ENCODE measurements around the gene ZNF236.
"Not testable (repeated sequence)": the region's sequence is repeated elsewhere in the genome, so short reads cannot be mapped to it uniquely, and the experiment has no call there.

Gene ZNF236

GRCh38 chr18:77005651-77006195 is 183.4 kb downstream of the ZNF236 start:
- DNase-seq (ENCODE audit: low read depth in 2 of 2) = no peak

GRCh38 chr18:77006305-77007175 is 184.2 kb downstream of the ZNF236 start:
- no peak for DNase-seq (ENCODE audit: low read depth in 2 of 2)

GRCh38 chr18:77007251-77007650 is 184.9 kb downstream of the ZNF236 start:
- no peak for DNase-seq (ENCODE audit: low read depth in 2 of 2)

- no peak for DNase-seq (ENCODE audit: low read depth in 2 of 2)
Observed at GRCh38 chr18:77008006-77008405, 185.6 kb downstream of the ZNF236 start.

- DNase-seq (ENCODE audit: low read depth in 2 of 2) = no peak
Observed at GRCh38 chr18:77008576-77009315, 186.4 kb downstream of the ZNF236 start.

GRCh38 chr18:77009675-77010074 is 187.3 kb downstream of the ZNF236 start:
- no peak for DNase-seq (ENCODE audit: low read depth in 2 of 2)

GRCh38 chr18:77012120-77012519 is 189.8 kb downstream of the ZNF236 start:
- DNase-seq (ENCODE audit: low read depth in 2 of 2) = no peak

GRCh38 chr18:77012806-77013541 is 190.6 kb downstream of the ZNF236 start:
- no peak for DNase-seq (ENCODE audit: low read depth in 2 of 2)

- no peak for DNase-seq (ENCODE audit: low read depth in 2 of 2)
Observed at GRCh38 chr18:77013811-77014521, 191.6 kb downstream of the ZNF236 start.

GRCh38 chr18:77014538-77014937 is 192.2 kb downstream of the ZNF236 start:
- DNase-seq (ENCODE audit: low read depth in 2 of 2) = no peak

GRCh38 chr18:77015169-77015568 is 192.8 kb downstream of the ZNF236 start:
- no peak for DNase-seq (ENCODE audit: low read depth in 2 of 2)

- no peak for DNase-seq (ENCODE audit: low read depth in 2 of 2)
Observed at GRCh38 chr18:77015771-77016710, 193.7 kb downstream of the ZNF236 start.

- no peak for DNase-seq (ENCODE audit: low read depth in 2 of 2)
Observed at GRCh38 chr18:77016936-77017335, 194.6 kb downstream of the ZNF236 start.

GRCh38 chr18:77017355-77017754 is 195.0 kb downstream of the ZNF236 start:
- no peak for DNase-seq (ENCODE audit: low read depth in 2 of 2)

- DNase-seq (ENCODE audit: low read depth in 2 of 2) = not testable (repeated sequence)
Observed at GRCh38 chr18:77018650-77019049, 196.3 kb downstream of the ZNF236 start.

- DNase-seq (ENCODE audit: low read depth in 2 of 2) = no peak
Observed at GRCh38 chr18:77019641-77020040, 197.3 kb downstream of the ZNF236 start.
